Nephron (organoid): Measurements from ENCODE around the gene KCNAB1.

Experiments
- H3K27ac Mint-ChIP-seq, 3 experiments: 2 replicates each; pipeline ENCODE4 v1.8.0; 2020; ENCODE audit warnings: mixed read lengths in 3 of 3, mild to moderate bottlenecking in 2 of 3, moderate library complexity in 1 of 3
- H3K27me3 Mint-ChIP-seq: 2 replicates; pipeline ENCODE4 v1.8.0; 2021; ENCODE audit warnings: low read depth, mild to moderate bottlenecking, moderate library complexity, mixed read lengths
- H3K36me3 Mint-ChIP-seq: 2 replicates; pipeline ENCODE4 v1.8.0; 2020; ENCODE audit warnings: low read depth, mixed read lengths
- H3K4me1 Mint-ChIP-seq: 2 replicates; pipeline ENCODE4 v1.8.0; 2020; ENCODE audit warnings: mixed read lengths
- H3K4me3 Mint-ChIP-seq, 3 experiments: 2 replicates each; pipeline ENCODE4 v1.8.0; 2020; ENCODE audit warnings: mild to moderate bottlenecking in 3 of 3, mixed read lengths in 3 of 3, moderate library complexity in 2 of 3
- H3K9me3 Mint-ChIP-seq: 2 replicates; pipeline ENCODE4 v1.8.0; 2020; ENCODE audit warnings: mixed read lengths
- TF ChIP-seq, protein P1 (sequence below), 3 experiments: fragments of 200-600 bp; sonication (generic); IDR thresholded peaks; one replicate each; pipeline ENCODE4 v1.5.0; 2021; ENCODE audit warnings: antibody characterized with exemption in 3 of 3; ENCODE audit not compliant: unreplicated experiment in 3 of 3

Gene KCNAB1

GRCh38 chr3:156483002-156483401 is 362.6 kb downstream of the KCNAB1 start:
- TF ChIP-seq, protein P1, sequence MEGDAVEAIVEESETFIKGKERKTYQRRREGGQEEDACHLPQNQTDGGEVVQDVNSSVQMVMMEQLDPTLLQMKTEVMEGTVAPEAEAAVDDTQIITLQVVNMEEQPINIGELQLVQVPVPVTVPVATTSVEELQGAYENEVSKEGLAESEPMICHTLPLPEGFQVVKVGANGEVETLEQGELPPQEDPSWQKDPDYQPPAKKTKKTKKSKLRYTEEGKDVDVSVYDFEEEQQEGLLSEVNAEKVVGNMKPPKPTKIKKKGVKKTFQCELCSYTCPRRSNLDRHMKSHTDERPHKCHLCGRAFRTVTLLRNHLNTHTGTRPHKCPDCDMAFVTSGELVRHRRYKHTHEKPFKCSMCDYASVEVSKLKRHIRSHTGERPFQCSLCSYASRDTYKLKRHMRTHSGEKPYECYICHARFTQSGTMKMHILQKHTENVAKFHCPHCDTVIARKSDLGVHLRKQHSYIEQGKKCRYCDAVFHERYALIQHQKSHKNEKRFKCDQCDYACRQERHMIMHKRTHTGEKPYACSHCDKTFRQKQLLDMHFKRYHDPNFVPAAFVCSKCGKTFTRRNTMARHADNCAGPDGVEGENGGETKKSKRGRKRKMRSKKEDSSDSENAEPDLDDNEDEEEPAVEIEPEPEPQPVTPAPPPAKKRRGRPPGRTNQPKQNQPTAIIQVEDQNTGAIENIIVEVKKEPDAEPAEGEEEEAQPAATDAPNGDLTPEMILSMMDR (IDR thresholded peaks at IDR 0.05; ENCODE audit: unreplicated experiment in 3 of 3), result no peak
- no peak overlapping the region for H3K27ac Mint-ChIP-seq
- H3K36me3 Mint-ChIP-seq, result no peaks in the 10 kb centered on the region
- H3K27me3 Mint-ChIP-seq, result no peaks in the 10 kb centered on the region
- H3K9me3 Mint-ChIP-seq, result no peaks in the 10 kb centered on the region
- H3K4me3 Mint-ChIP-seq, result no peak overlapping the region
- peaks cover 13% of the 10 kb centered on the region for H3K4me1 Mint-ChIP-seq

- no peaks in the 10 kb centered on the region for H3K27me3 Mint-ChIP-seq
- peaks cover 13% of the 10 kb centered on the region for H3K4me1 Mint-ChIP-seq
- no peak overlapping the region for H3K4me3 Mint-ChIP-seq
- no peak overlapping the region for H3K27ac Mint-ChIP-seq
- TF ChIP-seq, protein P1 (IDR thresholded peaks at IDR 0.05; ENCODE audit: unreplicated experiment in 3 of 3), result no peak
- no peaks in the 10 kb centered on the region for H3K9me3 Mint-ChIP-seq
- no peaks in the 10 kb centered on the region for H3K36me3 Mint-ChIP-seq
Observed at GRCh38 chr3:156483426-156483825, 363.0 kb downstream of the KCNAB1 start.

GRCh38 chr3:156483961-156484787 is 363.8 kb downstream of the KCNAB1 start:
- TF ChIP-seq, protein P1 (IDR thresholded peaks at IDR 0.05; ENCODE audit: unreplicated experiment in 3 of 3), result no peak
- Mint-ChIP-seq H3K9me3 (no peaks in the 10 kb centered on the region), H3K4me3 (no peak overlapping the region), H3K27me3 (no peaks in the 10 kb centered on the region), H3K36me3 (no peaks in the 10 kb centered on the region), H3K27ac (no peak overlapping the region), H3K4me1 (peaks cover 13% of the 10 kb centered on the region)

GRCh38 chr3:156488767-156489166 is 368.4 kb downstream of the KCNAB1 start:
- TF ChIP-seq, protein P1 (IDR thresholded peaks at IDR 0.05; ENCODE audit: unreplicated experiment in 3 of 3), result no peak
- Mint-ChIP-seq H3K27me3 (no peaks in the 10 kb centered on the region), H3K4me3 (no peak overlapping the region), H3K4me1 (peaks cover 4% of the 10 kb centered on the region), H3K27ac (no peak overlapping the region), H3K36me3 (no peaks in the 10 kb centered on the region), H3K9me3 (no peaks in the 10 kb centered on the region)

- Mint-ChIP-seq H3K4me3 (no peak overlapping the region), H3K36me3 (no peaks in the 10 kb centered on the region), H3K27me3 (no peaks in the 10 kb centered on the region), H3K4me1 (no peaks in the 10 kb centered on the region), H3K27ac (no peak overlapping the region), H3K9me3 (no peaks in the 10 kb centered on the region)
- TF ChIP-seq, protein P1 (IDR thresholded peaks at IDR 0.05; ENCODE audit: unreplicated experiment in 3 of 3), result no peak
Observed at GRCh38 chr3:156489462-156489911, 369.1 kb downstream of the KCNAB1 start.

DNA sequence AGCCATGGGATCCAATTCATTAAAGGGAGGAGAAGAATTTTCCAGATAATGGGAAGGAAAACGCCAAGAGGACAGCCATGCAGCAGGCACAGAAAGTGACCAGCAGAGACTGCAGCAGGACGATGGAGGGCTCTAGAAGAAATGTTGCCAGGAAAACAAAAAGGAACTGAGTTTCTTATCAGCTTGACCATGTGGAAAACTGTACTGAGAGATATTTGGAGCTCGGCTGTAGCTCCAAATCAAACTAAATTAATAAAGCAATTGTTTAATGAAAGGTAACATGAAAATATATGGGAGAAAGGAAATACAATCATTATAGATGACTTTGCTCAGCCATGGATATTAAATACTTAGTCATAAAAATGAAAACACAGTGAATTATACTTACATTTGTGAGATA is 370.8 kb downstream of the KCNAB1 start:
- TF ChIP-seq, protein P1 (IDR thresholded peaks at IDR 0.05; ENCODE audit: unreplicated experiment in 3 of 3), result no peak
- Mint-ChIP-seq H3K4me1 (no peaks in the 10 kb centered on the region), H3K27ac (no peak overlapping the region), H3K9me3 (no peaks in the 10 kb centered on the region), H3K36me3 (no peaks in the 10 kb centered on the region), H3K4me3 (no peak overlapping the region), H3K27me3 (no peaks in the 10 kb centered on the region)
